ENCODE data around the gene PDSS1.

DNA sequence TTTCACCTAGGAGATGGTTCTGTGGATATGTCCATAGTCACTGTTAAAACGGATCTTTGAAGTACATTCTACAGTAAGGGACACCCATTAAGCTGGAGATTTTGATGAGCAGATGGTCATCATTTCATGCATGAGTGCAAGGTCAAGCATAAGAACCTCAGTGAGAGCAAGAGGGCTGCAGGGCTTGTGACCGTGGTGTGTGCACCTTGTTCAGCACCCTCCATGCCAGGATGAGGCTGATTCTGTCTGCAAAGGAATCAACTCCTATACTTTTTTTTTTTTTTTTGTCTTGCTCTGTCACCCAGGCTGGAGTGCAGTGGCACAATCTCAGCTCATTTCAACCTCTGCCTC is 17.6 kb downstream of the PDSS1 start:
- TF ChIP-seq, protein P1, sequence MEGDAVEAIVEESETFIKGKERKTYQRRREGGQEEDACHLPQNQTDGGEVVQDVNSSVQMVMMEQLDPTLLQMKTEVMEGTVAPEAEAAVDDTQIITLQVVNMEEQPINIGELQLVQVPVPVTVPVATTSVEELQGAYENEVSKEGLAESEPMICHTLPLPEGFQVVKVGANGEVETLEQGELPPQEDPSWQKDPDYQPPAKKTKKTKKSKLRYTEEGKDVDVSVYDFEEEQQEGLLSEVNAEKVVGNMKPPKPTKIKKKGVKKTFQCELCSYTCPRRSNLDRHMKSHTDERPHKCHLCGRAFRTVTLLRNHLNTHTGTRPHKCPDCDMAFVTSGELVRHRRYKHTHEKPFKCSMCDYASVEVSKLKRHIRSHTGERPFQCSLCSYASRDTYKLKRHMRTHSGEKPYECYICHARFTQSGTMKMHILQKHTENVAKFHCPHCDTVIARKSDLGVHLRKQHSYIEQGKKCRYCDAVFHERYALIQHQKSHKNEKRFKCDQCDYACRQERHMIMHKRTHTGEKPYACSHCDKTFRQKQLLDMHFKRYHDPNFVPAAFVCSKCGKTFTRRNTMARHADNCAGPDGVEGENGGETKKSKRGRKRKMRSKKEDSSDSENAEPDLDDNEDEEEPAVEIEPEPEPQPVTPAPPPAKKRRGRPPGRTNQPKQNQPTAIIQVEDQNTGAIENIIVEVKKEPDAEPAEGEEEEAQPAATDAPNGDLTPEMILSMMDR (IDR thresholded peaks at IDR 0.05), result no peak
- TF ChIP-seq POLR2A (IDR thresholded peaks at IDR 0.05), result no peak
